ENCODE results near the gene DNAJB8.

DNAJB8 gene

GRCh38 chr3:128471110-128471509, 4.4 kb upstream of the DNAJB8 start:
- H3K27ac Mint-ChIP-seq: no peak overlapping the region
- peaks cover 8% of the 10 kb centered on the region for H3K4me1 Mint-ChIP-seq
- no peaks in the 10 kb centered on the region for H3K9me3 Mint-ChIP-seq
- H3K27me3 Mint-ChIP-seq: peaks cover 10% of the 10 kb centered on the region
- H3K4me3 Mint-ChIP-seq: no peak overlapping the region
- DNase-seq: no peak
- no peak for ATAC-seq
- no peaks in the 10 kb centered on the region for H3K36me3 Mint-ChIP-seq (ENCODE audit: low read depth)

DNA sequence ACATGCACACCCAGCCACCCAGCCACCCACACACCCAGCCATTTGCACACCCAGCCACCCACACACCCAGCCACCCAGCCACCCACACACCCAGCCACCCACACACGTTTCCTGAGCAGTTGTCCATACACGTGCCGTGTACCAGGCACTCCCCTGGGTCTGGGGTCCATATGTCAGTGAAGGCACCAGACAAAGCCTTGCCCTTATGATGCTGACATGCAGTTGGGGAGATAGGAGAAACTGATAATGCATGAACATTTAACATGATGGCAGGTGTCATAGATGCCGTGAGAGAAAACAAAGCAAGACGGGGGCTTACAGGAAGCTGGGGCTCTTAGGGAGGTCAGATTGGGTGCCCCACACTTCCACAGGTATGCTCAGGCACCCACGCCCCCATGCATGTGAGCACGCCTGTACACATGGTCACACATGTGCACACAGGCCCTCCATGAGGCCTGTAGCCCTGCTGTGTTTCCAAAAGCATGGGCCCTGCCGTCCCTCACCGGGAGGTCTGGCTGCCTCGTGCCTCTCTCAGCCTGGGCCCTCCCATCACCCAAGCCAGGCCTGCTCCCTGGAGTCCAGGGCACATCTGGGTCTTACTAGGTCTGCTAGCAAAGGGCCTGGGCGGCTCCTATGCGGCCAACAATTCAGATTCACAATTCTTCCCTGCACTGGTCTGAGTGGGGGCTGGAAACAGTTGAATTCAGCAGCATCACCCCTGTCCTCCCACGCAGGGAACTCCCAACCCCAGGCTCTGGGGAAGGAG, 3.6 kb upstream of the DNAJB8 start:
- peaks cover 16% of the 10 kb centered on the region for H3K27me3 Mint-ChIP-seq
- ATAC-seq (no peak), DNase-seq (no peak)
- no peaks in the 10 kb centered on the region for H3K9me3 Mint-ChIP-seq
- no peaks in the 10 kb centered on the region for H3K36me3 Mint-ChIP-seq (ENCODE audit: low read depth)
- H3K27ac Mint-ChIP-seq: no peak overlapping the region
- H3K4me1 Mint-ChIP-seq: peaks cover 8% of the 10 kb centered on the region
- H3K4me3 Mint-ChIP-seq: no peak overlapping the region

GRCh38 chr3:128469556-128469955, 2.9 kb upstream of the DNAJB8 start:
- Mint-ChIP-seq H3K36me3 (ENCODE audit: low read depth) (no peaks in the 10 kb centered on the region), H3K4me1 (peaks cover 8% of the 10 kb centered on the region), H3K27ac (no peak overlapping the region), H3K27me3 (peaks cover 18% of the 10 kb centered on the region), H3K9me3 (no peaks in the 10 kb centered on the region), H3K4me3 (no peak overlapping the region)
- DNase-seq (no peak), ATAC-seq (no peak)

DNA sequence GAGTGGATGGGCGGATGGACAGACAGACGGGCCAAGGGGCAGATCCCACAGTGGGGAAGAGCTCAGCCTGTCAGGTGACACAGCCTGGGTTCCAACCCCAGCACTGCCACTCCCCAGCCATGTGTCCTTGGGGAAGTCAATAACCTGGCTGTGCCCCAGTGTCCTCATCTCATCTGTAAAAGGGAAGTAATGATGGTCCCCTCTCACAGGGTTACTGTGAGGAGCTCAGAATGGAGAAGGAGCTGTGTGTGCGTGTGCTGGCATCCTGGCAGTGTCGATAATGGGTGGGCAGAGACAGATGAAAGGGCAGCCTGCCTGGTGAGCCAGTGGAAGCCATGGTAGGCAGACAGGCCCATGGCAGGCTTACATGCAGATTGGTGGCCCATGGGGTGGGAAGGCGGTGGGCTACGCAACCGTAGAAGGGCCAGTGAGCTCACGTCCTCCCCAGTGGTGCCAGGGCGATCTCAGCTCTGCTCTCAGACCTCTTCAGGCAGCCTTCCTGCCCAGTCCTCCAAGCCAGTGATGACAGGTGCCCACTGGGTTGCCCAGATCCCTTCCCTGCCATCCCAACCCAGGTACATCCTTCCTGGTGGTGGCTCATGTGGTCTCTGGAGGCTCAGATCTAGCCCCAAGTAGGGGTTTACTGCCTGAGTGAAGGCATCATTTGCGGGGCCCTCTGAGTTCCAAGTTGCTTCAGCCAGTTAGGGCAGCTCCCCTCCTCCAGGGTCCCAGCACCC, 2.3 kb upstream of the DNAJB8 start:
- Mint-ChIP-seq H3K36me3 (ENCODE audit: low read depth) (no peaks in the 10 kb centered on the region), H3K4me3 (no peak overlapping the region), H3K4me1 (peaks cover 8% of the 10 kb centered on the region), H3K27me3 (peaks cover 20% of the 10 kb centered on the region), H3K9me3 (no peaks in the 10 kb centered on the region), H3K27ac (no peak overlapping the region)
- ATAC-seq (no peak), DNase-seq (no peak)

GRCh38 chr3:128468285-128468790, 1.6 kb upstream of the DNAJB8 start:
- H3K4me3 Mint-ChIP-seq: no peak overlapping the region
- H3K27ac Mint-ChIP-seq: no peak overlapping the region
- H3K9me3 Mint-ChIP-seq: no peaks in the 10 kb centered on the region
- H3K36me3 Mint-ChIP-seq (ENCODE audit: low read depth): no peaks in the 10 kb centered on the region
- ATAC-seq (no peak), DNase-seq (no peak)
- H3K27me3 Mint-ChIP-seq: peaks cover 21% of the 10 kb centered on the region
- H3K4me1 Mint-ChIP-seq: peaks cover 8% of the 10 kb centered on the region

GRCh38 chr3:128464702-128465101, 2.0 kb downstream of the DNAJB8 start:
- H3K9me3 Mint-ChIP-seq: no peaks in the 10 kb centered on the region
- H3K36me3 Mint-ChIP-seq (ENCODE audit: low read depth): no peaks in the 10 kb centered on the region
- peaks cover 8% of the 10 kb centered on the region for H3K4me1 Mint-ChIP-seq
- DNase-seq (no peak), ATAC-seq (no peak)
- H3K27me3 Mint-ChIP-seq: peaks cover 24% of the 10 kb centered on the region
- H3K4me3 Mint-ChIP-seq: no peak overlapping the region
- H3K27ac Mint-ChIP-seq: no peak overlapping the region

- H3K36me3 Mint-ChIP-seq (ENCODE audit: low read depth): no peaks in the 10 kb centered on the region
- DNase-seq (no peak), ATAC-seq (no peak)
- peaks cover 8% of the 10 kb centered on the region for H3K4me1 Mint-ChIP-seq
- H3K4me3 Mint-ChIP-seq: no peak overlapping the region
- no peak overlapping the region for H3K27ac Mint-ChIP-seq
- H3K9me3 Mint-ChIP-seq: no peaks in the 10 kb centered on the region
- H3K27me3 Mint-ChIP-seq: peaks cover 25% of the 10 kb centered on the region
Measured at GRCh38 chr3:128464188-128464587, 2.5 kb downstream of the DNAJB8 start.

DNA sequence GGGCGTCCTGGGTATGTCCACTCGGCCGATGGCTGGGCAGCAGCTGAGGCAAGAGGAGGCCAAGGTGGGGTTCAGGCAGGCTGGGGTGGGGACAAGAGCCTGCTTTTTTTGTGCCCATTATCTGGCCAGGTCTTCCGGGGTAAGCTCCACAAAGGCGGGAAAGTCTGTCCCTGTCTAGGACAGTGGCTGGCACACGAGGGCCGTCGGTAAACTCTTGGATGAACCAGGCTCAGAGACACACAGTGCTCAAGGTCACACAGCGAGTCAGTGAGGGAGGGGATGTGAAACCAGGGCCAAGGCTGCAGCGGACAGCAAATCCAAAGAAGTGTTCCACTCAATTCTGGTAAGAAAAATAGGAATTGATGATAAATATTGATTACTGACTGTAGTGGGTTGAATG, 2.9 kb downstream of the DNAJB8 start:
- H3K27me3 Mint-ChIP-seq: peaks cover 25% of the 10 kb centered on the region
- no peak overlapping the region for H3K4me3 Mint-ChIP-seq
- H3K27ac Mint-ChIP-seq: no peak overlapping the region
- no peaks in the 10 kb centered on the region for H3K9me3 Mint-ChIP-seq
- H3K36me3 Mint-ChIP-seq (ENCODE audit: low read depth): no peaks in the 10 kb centered on the region
- H3K4me1 Mint-ChIP-seq: peaks cover 8% of the 10 kb centered on the region
- DNase-seq (no peak), ATAC-seq (no peak)

DNA sequence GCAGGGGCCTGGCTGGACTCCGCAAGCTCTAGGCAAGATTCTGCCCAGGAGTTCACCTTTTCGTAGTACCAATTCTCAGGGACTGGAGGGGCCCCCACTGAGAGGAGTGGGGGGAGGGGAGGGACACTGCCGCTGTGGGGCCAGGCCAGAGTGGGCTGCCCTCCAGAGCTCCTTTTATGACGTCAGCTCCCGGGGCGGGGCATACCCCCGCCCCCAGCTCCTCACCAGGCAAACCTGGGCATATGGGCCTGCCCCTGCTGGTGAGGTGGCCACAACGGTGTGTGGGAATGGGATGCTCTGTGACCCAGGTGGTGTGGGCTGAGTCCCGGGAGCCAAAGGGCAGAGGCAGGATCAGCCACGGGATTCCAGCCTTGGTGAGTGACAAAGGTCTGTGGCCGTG, 3.3 kb downstream of the DNAJB8 start:
- Mint-ChIP-seq H3K27me3 (peaks cover 25% of the 10 kb centered on the region), H3K36me3 (ENCODE audit: low read depth) (no peaks in the 10 kb centered on the region), H3K4me1 (peaks cover 8% of the 10 kb centered on the region), H3K9me3 (no peaks in the 10 kb centered on the region), H3K4me3 (no peak overlapping the region), H3K27ac (no peak overlapping the region)
- no peak for DNase-seq
- no peak for ATAC-seq

GRCh38 chr3:128462931-128463330, 3.8 kb downstream of the DNAJB8 start:
- Mint-ChIP-seq H3K27ac (no peak overlapping the region), H3K9me3 (no peaks in the 10 kb centered on the region), H3K36me3 (ENCODE audit: low read depth) (no peaks in the 10 kb centered on the region), H3K4me1 (peaks cover 8% of the 10 kb centered on the region), H3K4me3 (no peak overlapping the region), H3K27me3 (peaks cover 25% of the 10 kb centered on the region)
- no peak for DNase-seq
- ATAC-seq: no peak

DNA sequence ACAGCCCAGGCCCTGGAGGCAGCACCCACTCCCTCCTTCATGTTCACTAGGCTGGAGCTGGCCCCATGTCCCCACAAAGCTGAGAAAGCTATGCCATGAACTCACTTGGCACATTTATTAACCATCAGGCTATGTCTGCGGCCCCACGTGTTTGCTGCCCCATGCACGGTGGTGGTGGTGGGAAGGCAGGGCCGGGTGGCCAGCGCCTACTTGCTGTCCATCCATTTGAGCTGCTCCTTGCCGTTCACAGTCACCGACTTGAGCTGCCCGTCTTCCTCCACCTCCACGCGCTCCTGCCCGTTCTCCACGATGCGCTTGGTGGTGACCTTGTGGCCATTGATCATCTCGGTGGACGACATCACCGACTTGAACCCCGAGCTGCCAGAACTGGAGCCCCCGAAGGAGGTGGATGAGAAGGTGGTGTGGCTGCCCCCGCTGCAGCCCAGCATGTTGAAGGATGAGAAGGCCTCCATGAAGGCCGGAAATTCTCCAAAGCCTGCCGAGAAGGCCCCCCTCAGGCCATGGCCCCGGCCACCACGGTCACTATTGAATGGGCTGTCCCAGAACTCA, 4.3 kb downstream of the DNAJB8 start:
- H3K36me3 Mint-ChIP-seq (ENCODE audit: low read depth): no peaks in the 10 kb centered on the region
- H3K4me1 Mint-ChIP-seq: peaks cover 7% of the 10 kb centered on the region
- no peaks in the 10 kb centered on the region for H3K9me3 Mint-ChIP-seq
- no peak overlapping the region for H3K4me3 Mint-ChIP-seq
- H3K27me3 Mint-ChIP-seq: peaks cover 25% of the 10 kb centered on the region
- ATAC-seq: no peak
- no peak for DNase-seq
- H3K27ac Mint-ChIP-seq: no peak overlapping the region

DNA sequence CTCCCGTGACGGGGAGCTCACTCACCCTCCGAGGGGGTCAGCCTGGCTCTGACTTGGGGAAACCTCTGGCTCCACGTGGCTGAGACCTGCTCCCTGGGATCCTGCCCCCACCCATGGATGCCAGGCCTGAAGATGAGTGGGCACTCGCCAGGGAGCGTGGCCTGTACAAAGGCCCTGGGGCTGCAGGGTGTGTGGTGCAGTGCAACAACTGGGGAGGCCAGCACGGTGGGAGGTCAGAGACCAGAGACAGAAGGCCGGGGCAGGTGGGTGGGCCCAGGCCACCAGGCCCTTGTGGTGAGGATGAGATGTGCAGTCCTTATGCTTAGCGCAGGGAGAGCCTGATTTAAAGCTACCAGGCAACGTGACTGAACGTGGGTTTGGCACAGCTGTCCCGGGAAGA, 5.0 kb downstream of the DNAJB8 start:
- H3K9me3 Mint-ChIP-seq: no peaks in the 10 kb centered on the region
- no peak overlapping the region for H3K27ac Mint-ChIP-seq
- ATAC-seq (no peak), DNase-seq (no peak)
- H3K27me3 Mint-ChIP-seq: peaks cover 20% of the 10 kb centered on the region
- no peak overlapping the region for H3K4me3 Mint-ChIP-seq
- H3K4me1 Mint-ChIP-seq: peaks cover under 1% of the 10 kb centered on the region
- H3K36me3 Mint-ChIP-seq (ENCODE audit: low read depth): no peaks in the 10 kb centered on the region

DNA sequence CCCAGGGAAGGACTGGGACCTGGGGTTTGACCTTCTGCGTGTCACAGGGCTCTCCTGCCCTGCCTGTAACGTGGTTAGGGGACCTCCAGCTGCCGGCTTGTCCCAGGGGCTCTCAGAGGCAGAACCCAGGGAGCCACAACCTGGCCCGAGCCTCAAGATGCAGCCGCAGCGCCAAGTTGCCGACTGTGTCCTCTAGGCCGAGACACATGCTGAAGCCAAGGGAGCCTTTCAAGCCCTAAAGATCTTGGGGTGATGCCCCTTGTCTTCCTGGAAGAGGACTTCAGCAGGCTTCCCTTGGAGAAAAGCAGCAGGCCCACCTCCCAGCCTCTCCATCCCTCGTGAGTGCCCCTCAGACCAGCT, 7.2 kb downstream of the DNAJB8 start:
- no peaks in the 10 kb centered on the region for H3K36me3 Mint-ChIP-seq (ENCODE audit: low read depth)
- no peaks in the 10 kb centered on the region for H3K4me1 Mint-ChIP-seq
- H3K27ac Mint-ChIP-seq: no peak overlapping the region
- ATAC-seq (no peak), DNase-seq (no peak)
- no peak overlapping the region for H3K4me3 Mint-ChIP-seq
- H3K9me3 Mint-ChIP-seq: no peaks in the 10 kb centered on the region
- peaks cover 18% of the 10 kb centered on the region for H3K27me3 Mint-ChIP-seq

- Mint-ChIP-seq H3K4me1 (no peaks in the 10 kb centered on the region), H3K4me3 (no peak overlapping the region), H3K36me3 (ENCODE audit: low read depth) (no peaks in the 10 kb centered on the region), H3K27me3 (peaks cover 19% of the 10 kb centered on the region), H3K27ac (no peak overlapping the region), H3K9me3 (no peaks in the 10 kb centered on the region)
- DNase-seq (no peak), ATAC-seq (no peak)
Measured at GRCh38 chr3:128458746-128459460, 7.8 kb downstream of the DNAJB8 start.
